GM21737 (cell line): ENCODE data around the gene MAN1C1.

Source experiments
- ATAC-seq: cut with Tn5 transposase; IDR thresholded peaks from one replicate; pipeline ENCODE4 v1.9.1; 2021; ENCODE audit warnings: mild to moderate bottlenecking, moderate library complexity; ENCODE audit not compliant: unreplicated experiment

Gene MAN1C1

DNA sequence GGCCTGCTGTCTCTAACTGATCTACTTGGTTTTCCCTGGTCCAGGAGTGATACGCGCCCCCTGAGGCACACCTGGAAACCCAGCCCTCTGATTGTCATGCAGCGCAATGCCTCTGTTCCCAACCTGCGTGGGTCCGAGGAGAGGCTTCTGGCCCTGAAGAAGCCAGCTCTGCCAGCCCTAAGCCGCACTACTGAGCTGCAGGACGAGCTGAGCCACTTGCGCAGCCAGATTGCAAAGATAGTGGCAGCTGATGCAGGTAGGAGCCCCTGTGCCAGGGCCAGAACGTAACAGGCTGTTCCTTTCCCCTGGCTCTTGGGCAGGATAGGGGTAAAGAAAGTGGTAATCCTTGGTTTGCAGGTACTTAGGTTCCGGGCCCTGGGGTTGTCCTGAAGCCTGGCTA is 210.0 kb downstream of the MAN1C1 start:
- no peak for ATAC-seq

DNA sequence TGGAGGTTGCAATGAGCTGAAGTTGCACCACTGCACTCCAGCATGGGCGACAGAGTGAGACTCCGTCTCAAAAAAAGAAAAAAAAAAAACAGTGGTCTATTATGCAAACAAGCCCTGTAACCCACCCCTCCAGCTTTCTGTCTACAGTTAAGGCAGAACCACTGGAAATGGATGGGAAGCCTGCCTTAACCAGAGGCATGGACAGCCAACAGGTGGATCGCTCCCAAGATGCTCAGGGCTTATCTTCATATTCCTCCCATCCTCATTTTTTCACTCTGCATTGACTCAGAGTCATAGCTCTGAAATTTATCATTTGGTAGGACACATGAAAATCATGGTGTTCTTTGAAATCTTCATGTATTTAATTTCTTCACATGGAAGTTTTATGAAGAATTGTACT is 211.9 kb downstream of the MAN1C1 start:
- no peak for ATAC-seq

DNA sequence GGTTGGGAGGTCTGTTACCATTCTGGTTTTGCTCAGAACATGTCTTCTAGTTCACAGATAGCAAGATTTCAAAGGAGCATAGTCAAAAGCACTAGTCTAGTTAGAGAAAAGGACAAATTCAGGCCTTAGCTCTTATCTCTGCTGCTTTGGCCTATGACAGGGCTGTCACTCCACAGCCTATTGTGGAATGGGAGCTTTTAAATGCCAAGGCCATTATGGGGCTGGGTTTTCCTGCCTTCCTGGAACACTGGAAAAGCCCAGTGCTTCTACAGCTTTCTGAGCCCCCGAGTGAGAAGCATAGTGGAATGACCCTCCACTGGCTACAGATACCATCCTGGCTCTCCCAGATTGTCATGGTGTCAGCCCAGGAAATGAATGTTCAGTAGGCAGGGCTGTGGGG is 212.5 kb downstream of the MAN1C1 start:
- no peak for ATAC-seq

DNA sequence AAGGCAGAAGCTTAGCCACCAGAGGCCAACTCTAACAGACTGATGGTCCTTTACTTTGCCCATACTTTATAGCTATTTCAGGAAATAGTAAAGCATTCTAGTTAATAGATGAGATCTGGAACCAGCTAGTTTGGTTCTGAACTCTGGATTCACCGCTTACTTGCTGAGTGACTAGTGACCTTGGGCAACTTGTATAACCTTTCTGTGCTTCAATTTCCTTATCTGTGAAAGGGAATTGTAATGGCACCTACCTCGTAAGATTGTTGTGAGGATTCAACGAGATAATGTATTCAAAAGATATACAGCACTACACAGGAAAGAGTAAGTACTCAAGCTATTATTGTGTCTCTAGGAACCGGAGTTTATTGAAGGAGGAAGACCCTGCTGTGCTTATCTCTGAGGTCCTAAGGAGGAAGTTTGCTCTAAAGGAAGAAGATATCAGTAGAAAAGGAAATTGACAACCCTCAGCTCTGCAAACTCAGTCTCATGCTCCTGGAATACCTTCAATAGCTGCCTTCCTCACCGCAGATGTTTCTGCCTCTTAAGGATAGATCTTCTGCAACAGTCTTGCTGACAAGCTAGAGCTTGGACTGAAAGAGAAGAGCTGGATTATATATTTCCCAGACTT is 215.1 kb downstream of the MAN1C1 start:
- no peak for ATAC-seq

DNA sequence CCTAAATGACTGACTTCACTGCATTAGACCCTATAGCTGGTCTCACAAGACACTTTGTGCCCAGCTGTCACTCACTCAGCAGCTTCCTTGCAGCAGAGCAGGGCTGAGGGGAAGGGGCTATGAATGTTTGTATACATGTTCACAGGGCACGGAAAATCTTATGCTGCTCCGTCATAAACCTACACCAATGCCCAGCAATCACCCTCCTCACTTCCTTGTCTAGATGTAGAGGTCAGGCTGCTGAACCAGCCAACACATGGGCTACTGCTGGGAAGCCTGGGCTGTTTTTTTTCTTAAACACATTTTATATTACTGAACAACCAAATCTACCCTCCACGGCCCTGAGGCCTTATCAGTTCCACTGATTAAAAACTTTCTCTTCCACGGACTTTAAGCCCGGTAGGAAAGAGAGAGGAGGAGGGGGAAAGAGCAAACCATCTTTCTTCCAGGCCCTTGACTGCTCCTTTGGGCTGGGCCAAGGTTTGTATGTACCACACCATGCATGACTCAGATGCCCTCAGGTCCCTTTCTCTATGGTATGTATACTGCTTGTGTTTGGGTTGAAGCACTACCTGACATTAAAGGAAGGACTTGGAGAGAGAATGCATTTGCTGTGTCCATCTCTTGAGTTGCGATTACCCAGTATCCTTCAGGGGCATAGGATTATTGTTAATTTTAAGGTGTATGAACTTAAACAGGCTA is 215.9 kb downstream of the MAN1C1 start:
- ATAC-seq: no peak

DNA sequence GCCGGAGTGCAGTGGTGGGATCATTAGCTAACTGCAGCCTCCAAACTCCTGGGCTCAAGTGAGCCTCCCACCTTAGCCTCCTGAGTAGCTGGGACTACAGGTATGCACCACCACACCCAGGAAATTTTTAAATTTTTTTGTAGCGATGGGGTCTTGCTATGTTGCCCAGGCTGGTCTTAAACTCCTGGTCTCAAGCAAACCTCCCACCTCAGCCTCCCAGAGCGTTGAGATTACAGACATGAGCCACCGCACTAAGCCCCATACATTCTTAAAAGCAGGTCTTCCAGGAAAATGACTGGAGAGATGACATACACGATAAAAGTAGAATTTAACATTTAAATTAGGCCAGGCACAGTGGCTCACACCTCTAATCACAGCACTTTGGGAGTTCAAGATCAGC is 216.6 kb downstream of the MAN1C1 start:
- no peak for ATAC-seq
